Keratinocyte (primary cell): ENCODE data around the gene TULP1. TPM values are rescaled to one million over a fixed set of nuclear protein-coding genes. Genes with fewer than 3 reads are reported as not detected.

Experiments used
- DNase-seq: peaks from one replicate; pipeline ENCODE4 v3.0.0-alpha.2; 2011; ENCODE audit warnings: low read depth, missing footprints, low spot score
- FAIRE-seq: peaks from 2 replicates; lab custom pipeline; 2011; peaks lifted over from hg19 to GRCh38; lab: Jason Lieb, UNC
- H2AFZ ChIP-seq: 2 replicates; pipeline ENCODE4 v1.6.0; 2012; ENCODE audit warnings: low read length, control low read depth, inconsistent platforms; ENCODE audit not compliant: control insufficient read depth
- H3K27ac ChIP-seq: 2 replicates; pipeline ENCODE4 v1.5.1; 2011; ENCODE audit warnings: low read length; ENCODE audit not compliant: control insufficient read depth, insufficient read depth
- H3K27me3 ChIP-seq: 3 replicates; pipeline ENCODE4 v1.6.0; 2011; ENCODE audit warnings: low read length; ENCODE audit not compliant: control insufficient read depth, insufficient read depth; ENCODE audit errors: extremely low read depth
- H3K36me3 ChIP-seq, 2 experiments: 2 replicates in 1 of 2; 3 replicates in 1 of 2; pipeline ENCODE4 v1.5.1; 2011; ENCODE audit warnings: low read length in 2 of 2, mild to moderate bottlenecking in 1 of 2; ENCODE audit not compliant: control insufficient read depth in 2 of 2, insufficient read depth in 2 of 2; ENCODE audit errors: extremely low read depth in 1 of 2
- H3K4me1 ChIP-seq: 3 replicates; pipeline ENCODE4 v1.5.1; 2011; ENCODE audit warnings: low read length; ENCODE audit not compliant: control insufficient read depth, insufficient read depth; ENCODE audit errors: extremely low read depth
- H3K4me2 ChIP-seq: 3 replicates; pipeline ENCODE4 v1.6.0; 2011; ENCODE audit warnings: low read depth, low read length; ENCODE audit not compliant: control insufficient read depth, insufficient read depth; ENCODE audit errors: extremely low read depth
- H3K4me3 ChIP-seq, 3 experiments: fragments of 200-600 bp in 1 of 3; sonication (generic) in 1 of 3; 2 replicates in 2 of 3; 3 replicates in 1 of 3; pipeline ENCODE4 v1.5.1; 2011 to 2016; ENCODE audit warnings: low read length in 3 of 3, mild to moderate bottlenecking in 3 of 3, control low read depth in 2 of 3, inconsistent platforms in 1 of 3, low read depth in 1 of 3, mixed read lengths in 1 of 3, mixed run types in 1 of 3, moderate library complexity in 1 of 3; ENCODE audit not compliant: control insufficient read depth in 2 of 3, insufficient read depth in 2 of 3; ENCODE audit errors: extremely low read depth in 1 of 3
- H3K79me2 ChIP-seq: 2 replicates; pipeline ENCODE4 v1.6.0; 2012; ENCODE audit warnings: low read length; ENCODE audit not compliant: control insufficient read depth, insufficient read depth
- H3K9ac ChIP-seq: 3 replicates; pipeline ENCODE4 v1.6.0; 2011; ENCODE audit warnings: low read length; ENCODE audit not compliant: control insufficient read depth, insufficient read depth; ENCODE audit errors: extremely low read depth
- H3K9me1 ChIP-seq: 3 replicates; pipeline ENCODE4 v1.6.0; 2011; ENCODE audit warnings: low read length; ENCODE audit not compliant: control insufficient read depth, insufficient read depth; ENCODE audit errors: extremely low read depth
- H3K9me3 ChIP-seq: 2 replicates; pipeline ENCODE4 v1.5.1; 2012; ENCODE audit warnings: low read depth, low read length; ENCODE audit not compliant: control insufficient read depth
- H4K20me1 ChIP-seq: 3 replicates; pipeline ENCODE4 v1.6.0; 2011; ENCODE audit warnings: low read length; ENCODE audit not compliant: control insufficient read depth, insufficient read depth; ENCODE audit errors: extremely low read depth
- EZH2 ChIP-seq: IDR thresholded peaks from one replicate; pipeline ENCODE4 v1.6.1; 2012; ENCODE audit warnings: inconsistent platforms, mild to moderate bottlenecking, low read length, moderate library complexity
- dilution Hi-C: fragments of 300-500 bp; cut with MboI; formaldehyde crosslinking; loops from one replicate; pipeline ENCODE4 v1.7.0; 2020; ENCODE audit warnings: low sequenced_read_pairs; ENCODE audit not compliant: extremely low pct_ligation_motif_present
- polyA plus RNA-seq, 5 experiments: library from polyadenylated mRNA; depleted of rRNA in 3 of 5; stranded (reverse) in 3 of 5; stranded (forward) in 1 of 5; unstranded in 1 of 5; fragments of >200 nt; gene quantifications; 1 replicate in 1 of 5; 2 replicates in 3 of 5; 3 replicates in 1 of 5; pipeline versions ENCODE4 v1.2.1 to v1.2.3, GENCODE V29; 2011 to 2012; ENCODE audit warnings: missing spikeins in 2 of 5, low read depth in 1 of 5, low replicate concordance in 1 of 5
- TF ChIP-seq, protein P1 (sequence below), 3 experiments: IDR thresholded peaks in 1 of 3; conservative IDR thresholded peaks in 1 of 3; optimal IDR thresholded peaks in 1 of 3; 2 replicates in 2 of 3; 3 replicates in 1 of 3; pipeline versions ENCODE3 to v1.5.1; 2011; ENCODE audit warnings: low read length in 3 of 3, mild to moderate bottlenecking in 3 of 3, moderate library complexity in 2 of 3, control low read depth in 1 of 3, inconsistent platforms in 1 of 3; ENCODE audit not compliant: insufficient read depth in 2 of 3; ENCODE audit errors: extremely low read depth in 1 of 3

TULP1 gene
- polyA plus RNA-seq, 1 donor (not counting 4 experiments of a cell fraction or from before 2014, with no cell fraction given): not detected

DNA sequence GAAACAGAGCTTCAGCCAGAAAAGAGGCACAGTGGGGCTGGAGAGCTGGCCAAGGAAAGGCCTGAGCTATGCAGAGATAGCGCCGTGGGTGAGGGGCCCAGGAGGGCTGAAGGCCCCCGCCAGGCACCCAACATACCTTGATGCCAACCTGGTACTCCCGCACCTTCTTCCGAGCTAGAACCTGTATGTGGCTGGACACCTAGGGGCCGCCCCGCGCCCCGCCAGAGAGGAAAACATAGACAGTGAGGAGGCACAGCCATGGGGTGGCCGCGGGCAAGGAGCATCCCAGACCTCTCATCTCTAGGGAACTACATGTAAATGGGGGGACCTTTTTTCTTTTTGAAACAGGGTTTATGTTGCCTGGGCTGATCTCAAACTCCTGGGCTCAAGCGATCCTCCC, 32.5 kb downstream of the TULP1 start:
- no peak overlapping the region for H3K4me2 ChIP-seq
- H2AFZ ChIP-seq: no peak overlapping the region
- H4K20me1 ChIP-seq: no peaks in the 10 kb centered on the region
- peaks cover 8 to 25% of the 10 kb centered on the region in 2 experiments for H3K36me3 ChIP-seq
- no peak overlapping the region for H3K27ac ChIP-seq
- dilution Hi-C loops: no loop called here
- H3K9me3 ChIP-seq: no peaks in the 10 kb centered on the region
- peaks cover 7% of the 10 kb centered on the region for H3K4me1 ChIP-seq
- H3K79me2 ChIP-seq: no peaks in the 10 kb centered on the region
- no peaks in the 10 kb centered on the region for H3K27me3 ChIP-seq
- FAIRE-seq (no peak), DNase-seq (no peak)
- TF ChIP-seq EZH2: no peak
- TF ChIP-seq, protein P1, sequence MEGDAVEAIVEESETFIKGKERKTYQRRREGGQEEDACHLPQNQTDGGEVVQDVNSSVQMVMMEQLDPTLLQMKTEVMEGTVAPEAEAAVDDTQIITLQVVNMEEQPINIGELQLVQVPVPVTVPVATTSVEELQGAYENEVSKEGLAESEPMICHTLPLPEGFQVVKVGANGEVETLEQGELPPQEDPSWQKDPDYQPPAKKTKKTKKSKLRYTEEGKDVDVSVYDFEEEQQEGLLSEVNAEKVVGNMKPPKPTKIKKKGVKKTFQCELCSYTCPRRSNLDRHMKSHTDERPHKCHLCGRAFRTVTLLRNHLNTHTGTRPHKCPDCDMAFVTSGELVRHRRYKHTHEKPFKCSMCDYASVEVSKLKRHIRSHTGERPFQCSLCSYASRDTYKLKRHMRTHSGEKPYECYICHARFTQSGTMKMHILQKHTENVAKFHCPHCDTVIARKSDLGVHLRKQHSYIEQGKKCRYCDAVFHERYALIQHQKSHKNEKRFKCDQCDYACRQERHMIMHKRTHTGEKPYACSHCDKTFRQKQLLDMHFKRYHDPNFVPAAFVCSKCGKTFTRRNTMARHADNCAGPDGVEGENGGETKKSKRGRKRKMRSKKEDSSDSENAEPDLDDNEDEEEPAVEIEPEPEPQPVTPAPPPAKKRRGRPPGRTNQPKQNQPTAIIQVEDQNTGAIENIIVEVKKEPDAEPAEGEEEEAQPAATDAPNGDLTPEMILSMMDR (optimal IDR thresholded peaks at IDR 0.05 in 1 of 3, IDR thresholded peaks at IDR 0.05 in 1 of 3, conservative IDR thresholded peaks at IDR 0.05 in 1 of 3; ENCODE audit: extremely low read depth in 1 of 3, insufficient read depth in 2 of 3, low read length in 3 of 3): no peak
- no peak overlapping the region for H3K9ac ChIP-seq
- no peak overlapping the region for H3K4me3 ChIP-seq
- H3K9me1 ChIP-seq: no peaks in the 10 kb centered on the region

DNA sequence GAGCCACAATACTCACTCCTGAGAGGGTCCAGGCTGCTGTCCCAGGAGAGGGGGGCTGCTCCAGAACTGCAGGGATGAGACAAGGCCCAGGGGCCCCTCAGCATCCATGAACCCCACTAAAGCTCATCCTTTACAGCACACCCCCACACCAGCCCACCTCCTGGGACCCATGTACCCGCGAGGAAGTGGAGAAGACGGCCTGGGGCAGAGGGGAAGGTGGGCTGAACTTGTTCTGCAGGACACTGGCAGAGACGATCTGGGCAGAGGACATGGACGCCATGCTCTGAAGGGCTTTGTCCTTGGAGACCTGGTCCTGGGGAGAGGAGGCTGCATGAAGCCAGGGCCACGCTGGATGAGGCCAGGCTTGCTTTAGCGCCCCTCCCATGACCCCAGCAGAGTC, 34.4 kb downstream of the TULP1 start:
- no peak overlapping the region for H3K9ac ChIP-seq
- no peak for FAIRE-seq
- H3K27me3 ChIP-seq: no peaks in the 10 kb centered on the region
- H3K4me3 ChIP-seq: no peak overlapping the region
- peaks cover 8 to 32% of the 10 kb centered on the region in 2 experiments for H3K36me3 ChIP-seq
- H3K27ac ChIP-seq: no peak overlapping the region
- no peak for DNase-seq
- no peaks in the 10 kb centered on the region for H3K9me3 ChIP-seq
- H3K9me1 ChIP-seq: no peaks in the 10 kb centered on the region
- H3K79me2 ChIP-seq: no peaks in the 10 kb centered on the region
- H4K20me1 ChIP-seq: peaks cover under 1% of the 10 kb centered on the region
- no peaks in the 10 kb centered on the region for H3K4me1 ChIP-seq
- no peak overlapping the region for H2AFZ ChIP-seq
- TF ChIP-seq EZH2: no peak
- TF ChIP-seq, protein P1 (optimal IDR thresholded peaks at IDR 0.05 in 1 of 3, IDR thresholded peaks at IDR 0.05 in 1 of 3, conservative IDR thresholded peaks at IDR 0.05 in 1 of 3; ENCODE audit: extremely low read depth in 1 of 3, insufficient read depth in 2 of 3, low read length in 3 of 3): no peak
- H3K4me2 ChIP-seq: no peak overlapping the region
- dilution Hi-C loops: no loop called here
